Ascending aorta (tissue), 2 donors: ENCODE data around the gene RPGRIP1. TPM values are rescaled to one million over a fixed set of nuclear protein-coding genes. Genes with fewer than 3 reads are reported as not detected.
A peak's percentile ranks its signal among the peaks of the same experiment; 100 is the strongest.
"Not testable (repeated sequence)": the region's sequence is repeated elsewhere in the genome, so short reads cannot be mapped to it uniquely, and the experiment has no call there.

Source experiments
- DNase-seq, 2 donors: peaks; one replicate each; pipeline ENCODE4 v3.0.0-alpha.2; 2019; ENCODE audit warnings: low spot score in 2 of 2
- H3K27ac ChIP-seq, 2 donors: fragments of 200-600 bp; sonication (generic); one replicate each; pipeline ENCODE4 v1.5.1; 2016 to 2017; ENCODE audit warnings: mild to moderate bottlenecking in 1 of 2
- H3K27me3 ChIP-seq: fragments of 200-600 bp; sonication (generic); one replicate; pipeline ENCODE4 v1.5.1; 2017
- H3K36me3 ChIP-seq, 2 donors: fragments of 200-600 bp; sonication (generic); one replicate each; pipeline ENCODE4 v1.5.1; 2016
- H3K4me1 ChIP-seq, 2 donors: fragments of 200-600 bp; sonication (generic); one replicate each; pipeline ENCODE4 v1.5.1; 2016 to 2017; ENCODE audit warnings: mild to moderate bottlenecking in 1 of 2
- H3K4me3 ChIP-seq, 2 donors: fragments of 200-600 bp; sonication (generic); one replicate each; pipeline ENCODE4 v1.5.1; 2016 to 2017; ENCODE audit warnings: mild to moderate bottlenecking in 1 of 2
- H3K9me3 ChIP-seq, 2 donors: fragments of 200-600 bp; sonication (generic); one replicate each; pipeline ENCODE4 v1.5.1; 2016
- CTCF ChIP-seq, 3 experiments: fragments of 200-600 bp in 2 of 3; fragments of 450-650 bp in 1 of 3; sonication (generic) in 2 of 3; IDR thresholded peaks; one replicate each; pipeline ENCODE4 v1.5.1; 2016 to 2019; ENCODE audit warnings: antibody characterized with exemption in 3 of 3, mild to moderate bottlenecking in 1 of 3, moderate library complexity in 1 of 3
- intact Hi-C: fragments of 100-400 bp; cut with DNase I; formaldehyde crosslinking; loops from one replicate; pipeline ENCODE4 v1.15.1; 2023
- total RNA-seq: library from RNA; depleted of rRNA; stranded (reverse); fragments of >200 nt; gene quantifications from one replicate; pipeline ENCODE4 v1.1.0, GENCODE V29; 2016

Gene RPGRIP1
- total RNA-seq, 1 donor from 2014 or later, result not detected

- Histone ChIP-seq H3K27ac (no peak overlapping the region), H3K4me1 (peaks cover 0 to 10% of the 10 kb centered on the region in 2 donors), H3K4me3 (no peak overlapping the region), H3K9me3 (no peaks in the 10 kb centered on the region), H3K27me3 (no peaks in the 10 kb centered on the region), H3K36me3 (peaks cover 47 to 74% of the 10 kb centered on the region in 2 donors)
- intact Hi-C loops, result no loop called here
- DNase-seq, result no peak
- no peak for TF ChIP-seq CTCF (IDR thresholded peaks at IDR 0.05)
Measured at GRCh38 chr14:21248338-21248737, 31.5 kb upstream of the RPGRIP1 start.

DNA sequence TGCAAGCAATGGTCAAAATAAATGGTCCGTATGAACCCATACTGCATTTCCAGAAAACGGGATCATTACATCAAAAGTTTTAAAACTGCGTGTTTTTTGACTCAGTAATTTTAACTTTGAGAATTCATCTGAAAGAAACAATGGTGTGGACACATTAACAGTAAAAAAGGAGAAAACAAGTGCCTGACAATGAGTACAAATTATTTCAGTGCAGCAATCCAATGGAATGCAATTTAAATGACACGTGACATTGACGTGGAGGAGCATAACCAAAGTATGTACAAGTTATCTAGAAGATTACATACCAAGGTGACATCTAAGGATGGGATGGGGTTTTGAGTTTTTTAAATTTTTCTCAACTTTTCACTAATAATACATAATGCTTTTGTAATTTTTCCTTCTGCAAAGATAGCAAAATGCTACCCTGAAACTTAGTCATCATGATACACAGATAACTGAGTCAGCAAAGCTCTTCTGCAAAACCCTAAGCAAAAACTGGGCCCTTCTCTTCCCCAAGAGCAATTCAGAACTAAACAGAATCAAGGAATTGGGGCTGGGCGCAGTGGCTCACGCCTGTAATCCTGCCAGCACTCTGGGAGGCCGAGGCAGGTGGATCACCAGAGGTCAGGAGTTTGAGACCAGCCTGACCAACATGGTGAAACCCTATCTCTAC lies 31.0 kb upstream of the RPGRIP1 start:
- Histone ChIP-seq H3K36me3 (peaks cover 46 to 74% of the 10 kb centered on the region in 2 donors), H3K27me3 (no peaks in the 10 kb centered on the region), H3K27ac (no peak overlapping the region), H3K4me1 (peaks cover 0 to 10% of the 10 kb centered on the region in 2 donors), H3K9me3 (no peaks in the 10 kb centered on the region), H3K4me3 (no peak overlapping the region)
- intact Hi-C loops, result no loop called here
- no peak for TF ChIP-seq CTCF (IDR thresholded peaks at IDR 0.05)
- DNase-seq, result no peak

- no peak overlapping the region for H3K27ac ChIP-seq
- H3K27me3 ChIP-seq, result no peaks in the 10 kb centered on the region
- H3K36me3 ChIP-seq, result peaks cover 42 to 59% of the 10 kb centered on the region in 2 donors
- H3K4me1 ChIP-seq, result peaks cover 0 to 13% of the 10 kb centered on the region in 2 donors
- no peak for DNase-seq
- H3K9me3 ChIP-seq, result no peaks in the 10 kb centered on the region
- no peak for TF ChIP-seq CTCF (IDR thresholded peaks at IDR 0.05)
- intact Hi-C loops, result no loop called here
- no peak overlapping the region for H3K4me3 ChIP-seq
Measured at GRCh38 chr14:21251215-21251614, 28.7 kb upstream of the RPGRIP1 start.

GRCh38 chr14:21252149-21252548 lies 27.7 kb upstream of the RPGRIP1 start:
- Histone ChIP-seq H3K4me3 (no peak overlapping the region), H3K27ac (no peak overlapping the region), H3K9me3 (no peaks in the 10 kb centered on the region), H3K36me3 (peaks cover 42 to 65% of the 10 kb centered on the region in 2 donors), H3K27me3 (no peaks in the 10 kb centered on the region), H3K4me1 (peaks cover 0 to 20% of the 10 kb centered on the region in 2 donors)
- intact Hi-C loops, result no loop called here
- DNase-seq, result no peak
- no peak for TF ChIP-seq CTCF (IDR thresholded peaks at IDR 0.05)

- H3K36me3 ChIP-seq, result peaks cover 38 to 58% of the 10 kb centered on the region in 2 donors
- H3K9me3 ChIP-seq, result no peaks in the 10 kb centered on the region
- H3K4me1 ChIP-seq, result peaks cover 0 to 26% of the 10 kb centered on the region in 2 donors
- intact Hi-C loops, result no loop called here
- TF ChIP-seq CTCF (IDR thresholded peaks at IDR 0.05), result no peak
- H3K27ac ChIP-seq, result peak overlapping the region in 1 of 2 donors; percentile 29
- no peaks in the 10 kb centered on the region for H3K27me3 ChIP-seq
- H3K4me3 ChIP-seq, result no peak overlapping the region
- no peak for DNase-seq
Measured at GRCh38 chr14:21255385-21256101, 24.3 kb upstream of the RPGRIP1 start.

- peaks cover 0 to 26% of the 10 kb centered on the region in 2 donors for H3K4me1 ChIP-seq
- H3K27ac ChIP-seq, result peak overlapping the region in 1 of 2 donors; percentile 29
- DNase-seq, H3K27me3 ChIP-seq, H3K9me3 ChIP-seq, intact Hi-C loops, H3K4me3 ChIP-seq: not testable (repeated sequence)
- peaks cover 35 to 55% of the 10 kb centered on the region in 2 donors for H3K36me3 ChIP-seq
Measured at GRCh38 chr14:21256102-21256447, 23.8 kb upstream of the RPGRIP1 start.
